ENCODE measurements around the gene MS4A7.

Gene MS4A7

GRCh38 chr11:60370811-60371298 is 7.5 kb upstream of the MS4A7 start:
- FAIRE-seq (peak; percentile 8), DNase-seq (ENCODE audit: insufficient read length, low spot score) (no peak)

GRCh38 chr11:60371386-60371785 is 6.9 kb upstream of the MS4A7 start:
- FAIRE-seq, result no peak
- no peak for DNase-seq (ENCODE audit: insufficient read length, low spot score)

GRCh38 chr11:60371854-60372253 is 6.5 kb upstream of the MS4A7 start:
- DNase-seq (ENCODE audit: insufficient read length, low spot score), result no peak
- no peak for FAIRE-seq

GRCh38 chr11:60372767-60373166 is 5.6 kb upstream of the MS4A7 start:
- DNase-seq (ENCODE audit: insufficient read length, low spot score), result no peak

GRCh38 chr11:60375316-60375715 is 3.0 kb upstream of the MS4A7 start:
- FAIRE-seq, result no peak
- no peak for DNase-seq (ENCODE audit: insufficient read length, low spot score)

More at GRCh38 chr11:60372767-60373166, 5.6 kb upstream of the MS4A7 start:
- no peak for FAIRE-seq

GRCh38 chr11:60376601-60377000 is 1.7 kb upstream of the MS4A7 start:
- no peak for DNase-seq (ENCODE audit: insufficient read length, low spot score)
- no peak for FAIRE-seq

GRCh38 chr11:60377401-60378136 is 763 bp upstream of the MS4A7 start:
- DNase-seq (ENCODE audit: insufficient read length, low spot score) (no peak), FAIRE-seq (peak; percentile 91)

- DNase-seq (ENCODE audit: insufficient read length, low spot score) (no peak), FAIRE-seq (peak; percentile 60)
Observed at GRCh38 chr11:60389279-60389910, 11.1 kb downstream of the MS4A7 start.

GRCh38 chr11:60390419-60390818 is 12.1 kb downstream of the MS4A7 start:
- FAIRE-seq, result no peak
- DNase-seq (ENCODE audit: insufficient read length, low spot score), result no peak

- DNase-seq (ENCODE audit: insufficient read length, low spot score) (no peak), FAIRE-seq (no peak)
Observed at GRCh38 chr11:60392361-60392760, 14.0 kb downstream of the MS4A7 start.

- DNase-seq (ENCODE audit: insufficient read length, low spot score) (no peak), FAIRE-seq (no peak)
Observed at GRCh38 chr11:60393016-60393415, 14.7 kb downstream of the MS4A7 start.

GRCh38 chr11:60394666-60395380 is 16.5 kb downstream of the MS4A7 start:
- no peak for DNase-seq (ENCODE audit: insufficient read length, low spot score)
- peak; percentile 47 for FAIRE-seq

GRCh38 chr11:60396382-60396781 is 18.1 kb downstream of the MS4A7 start, which contains the start of gene MS4A14:
TSS of gene MS4A14 (plus strand) at chr11:60396459. CDS start at chr11:60396579, 120 bp downstream.
- DNase-seq (ENCODE audit: insufficient read length, low spot score), result no peak
- FAIRE-seq, result peak; percentile 44

GRCh38 chr11:60396799-60397198 is 18.5 kb downstream of the MS4A7 start:
- DNase-seq (ENCODE audit: insufficient read length, low spot score), result no peak
- peak; percentile 45 for FAIRE-seq

GRCh38 chr11:60420015-60420414 is 41.7 kb downstream of the MS4A7 start:
- DNase-seq (ENCODE audit: insufficient read length, low spot score) (no peak), FAIRE-seq (no peak)

- no peak for FAIRE-seq
Observed at GRCh38 chr11:60422609-60423008, 44.3 kb downstream of the MS4A7 start.

GRCh38 chr11:60428517-60428916 is 50.2 kb downstream of the MS4A7 start:
- DNase-seq (ENCODE audit: insufficient read length, low spot score) (no peak), FAIRE-seq (no peak)

More at GRCh38 chr11:60422609-60423008, 44.3 kb downstream of the MS4A7 start:
- DNase-seq (ENCODE audit: insufficient read length, low spot score), result no peak

- FAIRE-seq, result no peak
- no peak for DNase-seq (ENCODE audit: insufficient read length, low spot score)
Observed at GRCh38 chr11:60429272-60429671, 50.9 kb downstream of the MS4A7 start, which contains the start of gene MS4A5. TSS of gene MS4A5 (plus strand) at chr11:60429572. CDS start at chr11:60429675, 103 bp downstream.

GRCh38 chr11:60431251-60431650 is 52.9 kb downstream of the MS4A7 start:
- DNase-seq (ENCODE audit: insufficient read length, low spot score) (no peak), FAIRE-seq (no peak)

GRCh38 chr11:60433401-60433800 is 55.1 kb downstream of the MS4A7 start:
- no peak for DNase-seq (ENCODE audit: insufficient read length, low spot score)
- no peak for FAIRE-seq

Measured in GM19239 (cell line).